H1 (cell line): ENCODE data around the gene SIGLEC12. TPM values are rescaled to one million over a fixed set of nuclear protein-coding genes. Genes with fewer than 3 reads are reported as not detected.

Experiments
- CHD2 ChIP-seq: IDR thresholded peaks from 2 replicates; pipeline ENCODE4 v1.6.1; 2012; ENCODE audit warnings: low read length, improper control_type of control experiment
- EZH2 ChIP-seq: fragments of 200-600 bp; sonication (generic); IDR thresholded peaks from 2 replicates; pipeline ENCODE4 v1.7.1; 2012; ENCODE audit warnings: low read depth, mild to moderate bottlenecking, moderate library complexity, low read length, inconsistent platforms; ENCODE audit not compliant: severe bottlenecking
- GTF2F1 ChIP-seq: IDR thresholded peaks from 2 replicates; pipeline ENCODE4 v1.6.1; 2012; ENCODE audit warnings: low read depth, low read length, improper control_type of control experiment, borderline replicate concordance
- RFX5 ChIP-seq: IDR thresholded peaks from 2 replicates; pipeline ENCODE4 v1.6.1; 2011; ENCODE audit warnings: low read depth, low read length, improper control_type of control experiment, borderline replicate concordance
- SIRT6 ChIP-seq: IDR thresholded peaks from one replicate; pipeline ENCODE4 v1.7.1; 2012; ENCODE audit warnings: low read length, inconsistent platforms
- polyA plus RNA-seq, 7 experiments: library from polyadenylated mRNA; depleted of rRNA in 3 of 7; stranded (reverse) in 5 of 7; unstranded in 2 of 7; fragments of >200 nt in 5 of 7; fragments of 200-250 nt in 2 of 7; gene quantifications; 1 replicate in 5 of 7; 2 replicates in 1 of 7; 4 replicates in 1 of 7; pipeline versions ENCODE4 v1.2.1 to v1.2.3, GENCODE V29; 2011 to 2013; ENCODE audit warnings: missing spikeins in 2 of 7, mixed read lengths in 2 of 7
- total RNA-seq: library from RNA; stranded (reverse); fragmentation: NEBNext Ultra II Directional; extraction: Animal tissue kit (Norgen Biotek cat#: 25700); gene quantifications from 2 replicates; pipeline ENCODE4 v1.2.1, GENCODE V29; 2021

Gene SIGLEC12
- total and polyA plus RNA-seq, 2 of the 8 experiments (the other 6 are each of a cell fraction or from before 2014, with no cell fraction given): not detected

GRCh38 chr19:51490676-51491075, 10.9 kb downstream of the SIGLEC12 start (continued):
- no peak for TF ChIP-seq CHD2
- TF ChIP-seq GTF2F1: no peak
- no peak for TF ChIP-seq SIRT6
- no peak for TF ChIP-seq EZH2
- TF ChIP-seq RFX5: no peak
